ENCODE results near the gene GTF2F1.
"Not testable (repeated sequence)": the region's sequence is repeated elsewhere in the genome, so short reads cannot be mapped to it uniquely, and the experiment has no call there.

GTF2F1 gene

GRCh38 chr19:6393074-6393982, at the start of gene GTF2F1:
Gene GTF2F1 (minus strand): TSS chr19:6393164. CDS start chr19:6392995, 169 bp downstream.
- Mint-ChIP-seq H3K27ac (peak within 1 kb of the TSS; percentile 97), H3K4me3 (peak within 1 kb of the TSS; percentile 97), H3K36me3 (ENCODE audit: low read depth) (peaks cover 56% of the 10 kb centered on the region), H3K9me3 (no peaks in the 10 kb centered on the region), H3K4me1 (ENCODE audit: low read depth) (peaks cover 36% of the 10 kb centered on the region), H3K27me3 (no peaks in the 10 kb centered on the region)
- intact Hi-C loops (cut with micrococcal nuclease) = loop anchor here (1.0 to 2.0 kb wide), 2 partner anchors 20 to 31 kb away; partner anchors contain the start of gene KHSRP

GRCh38 chr19:6442087-6442688, 49.2 kb upstream of the GTF2F1 start:
- Mint-ChIP-seq H3K4me1 (ENCODE audit: low read depth) (no peaks in the 10 kb centered on the region), H3K27me3 (peaks cover 18% of the 10 kb centered on the region), H3K9me3 (no peaks in the 10 kb centered on the region), H3K27ac (no peak overlapping the region), H3K4me3 (no peak overlapping the region), H3K36me3 (ENCODE audit: low read depth) (no peaks in the 10 kb centered on the region)
- intact Hi-C loops (cut with micrococcal nuclease) = no loop called here

- Mint-ChIP-seq H3K4me1 (ENCODE audit: low read depth) (no peaks in the 10 kb centered on the region), H3K36me3 (ENCODE audit: low read depth) (no peaks in the 10 kb centered on the region), H3K4me3 (no peak overlapping the region), H3K27ac (no peak overlapping the region), H3K9me3 (no peaks in the 10 kb centered on the region), H3K27me3 (peaks cover 21% of the 10 kb centered on the region)
- intact Hi-C loops (cut with micrococcal nuclease) = no loop called here
Observed at GRCh38 chr19:6440905-6441304, 47.9 kb upstream of the GTF2F1 start.

GRCh38 chr19:6439743-6440142, 46.8 kb upstream of the GTF2F1 start:
- no peak overlapping the region for H3K27ac Mint-ChIP-seq
- H3K27me3 Mint-ChIP-seq = peaks cover 21% of the 10 kb centered on the region
- no peaks in the 10 kb centered on the region for H3K36me3 Mint-ChIP-seq (ENCODE audit: low read depth)
- intact Hi-C loops (cut with micrococcal nuclease) = no loop called here
- no peaks in the 10 kb centered on the region for H3K9me3 Mint-ChIP-seq
- no peak overlapping the region for H3K4me3 Mint-ChIP-seq
- no peaks in the 10 kb centered on the region for H3K4me1 Mint-ChIP-seq (ENCODE audit: low read depth)

GRCh38 chr19:6433663-6434062, 40.7 kb upstream of the GTF2F1 start, which contains the start of gene SLC25A41:
Gene SLC25A41 (minus strand): TSS chr19:6433763. CDS start chr19:6433693, 70 bp downstream.
- intact Hi-C loops (cut with micrococcal nuclease) = no loop called here
- H3K4me3 Mint-ChIP-seq = no peak within 1 kb of the TSS
- no peak within 1 kb of the TSS for H3K27ac Mint-ChIP-seq
- H3K9me3 Mint-ChIP-seq = no peaks in the 10 kb centered on the region
- no peaks in the 10 kb centered on the region for H3K36me3 Mint-ChIP-seq (ENCODE audit: low read depth)
- peaks cover 5% of the 10 kb centered on the region for H3K4me1 Mint-ChIP-seq (ENCODE audit: low read depth)
- H3K27me3 Mint-ChIP-seq = peaks cover 22% of the 10 kb centered on the region

- Mint-ChIP-seq H3K36me3 (ENCODE audit: low read depth) (no peaks in the 10 kb centered on the region), H3K9me3 (no peaks in the 10 kb centered on the region), H3K4me3 (no peak overlapping the region), H3K27ac (no peak overlapping the region), H3K4me1 (ENCODE audit: low read depth) (peaks cover 5% of the 10 kb centered on the region), H3K27me3 (peaks cover 19% of the 10 kb centered on the region)
- intact Hi-C loops (cut with micrococcal nuclease) = no loop called here
Observed at GRCh38 chr19:6433165-6433564, 40.2 kb upstream of the GTF2F1 start.

GRCh38 chr19:6431891-6432290, 38.9 kb upstream of the GTF2F1 start:
- Mint-ChIP-seq H3K4me3 (no peak overlapping the region), H3K27ac (no peak overlapping the region)

GRCh38 chr19:6429419-6430221, 36.7 kb upstream of the GTF2F1 start:
- intact Hi-C loops (cut with micrococcal nuclease) = no loop called here
- no peaks in the 10 kb centered on the region for H3K9me3 Mint-ChIP-seq
- no peak overlapping the region for H3K4me3 Mint-ChIP-seq
- no peaks in the 10 kb centered on the region for H3K36me3 Mint-ChIP-seq (ENCODE audit: low read depth)
- peaks cover 13% of the 10 kb centered on the region for H3K27me3 Mint-ChIP-seq
- no peak overlapping the region for H3K27ac Mint-ChIP-seq
- H3K4me1 Mint-ChIP-seq (ENCODE audit: low read depth) = peaks cover 14% of the 10 kb centered on the region

More at GRCh38 chr19:6431891-6432290, 38.9 kb upstream of the GTF2F1 start:
- Mint-ChIP-seq H3K27me3 (peaks cover 16% of the 10 kb centered on the region), H3K36me3 (ENCODE audit: low read depth) (no peaks in the 10 kb centered on the region), H3K4me1 (ENCODE audit: low read depth) (peaks cover 5% of the 10 kb centered on the region), H3K9me3 (no peaks in the 10 kb centered on the region)
- intact Hi-C loops (cut with micrococcal nuclease) = no loop called here

- Mint-ChIP-seq H3K4me1 (ENCODE audit: low read depth) (peaks cover 15% of the 10 kb centered on the region), H3K27me3 (peaks cover 13% of the 10 kb centered on the region)
- H3K36me3 Mint-ChIP-seq (ENCODE audit: low read depth); H3K9me3 Mint-ChIP-seq; intact Hi-C loops (cut with micrococcal nuclease); H3K4me3 Mint-ChIP-seq; H3K27ac Mint-ChIP-seq: not testable (repeated sequence)
Observed at GRCh38 chr19:6428692-6429418, 35.9 kb upstream of the GTF2F1 start.

- H3K36me3 Mint-ChIP-seq (ENCODE audit: low read depth) = peaks cover 16% of the 10 kb centered on the region
- H3K9me3 Mint-ChIP-seq = no peaks in the 10 kb centered on the region
- intact Hi-C loops (cut with micrococcal nuclease) = no loop called here
- H3K27me3 Mint-ChIP-seq = peaks cover 12% of the 10 kb centered on the region
- no peak overlapping the region for H3K27ac Mint-ChIP-seq
- peaks cover 32% of the 10 kb centered on the region for H3K4me1 Mint-ChIP-seq (ENCODE audit: low read depth)
- no peak overlapping the region for H3K4me3 Mint-ChIP-seq
Observed at GRCh38 chr19:6427131-6427530, 34.2 kb upstream of the GTF2F1 start.

- Mint-ChIP-seq H3K27me3 (peaks cover 9% of the 10 kb centered on the region), H3K36me3 (ENCODE audit: low read depth) (peaks cover 27% of the 10 kb centered on the region), H3K27ac (peak overlapping the region; percentile 95), H3K4me1 (ENCODE audit: low read depth) (peaks cover 44% of the 10 kb centered on the region), H3K9me3 (no peaks in the 10 kb centered on the region), H3K4me3 (peak overlapping the region; percentile 73)
- intact Hi-C loops (cut with micrococcal nuclease) = loop anchor here (2.0 kb wide), 1 partner anchor 33 kb away; the partner anchor contains the start of gene GTF2F1
Observed at GRCh38 chr19:6425732-6426620, 33.0 kb upstream of the GTF2F1 start.

GRCh38 chr19:6424939-6425731, 32.2 kb upstream of the GTF2F1 start:
- intact Hi-C loops (cut with micrococcal nuclease) = loop anchor here (2.0 to 5.0 kb wide), 2 partner anchors 32 to 53 kb away; partner anchors contain the start of genes ALKBH7 and GTF2F1
- Mint-ChIP-seq H3K4me3 (peak overlapping the region; percentile 73), H3K9me3 (no peaks in the 10 kb centered on the region), H3K4me1 (ENCODE audit: low read depth) (peaks cover 52% of the 10 kb centered on the region), H3K36me3 (ENCODE audit: low read depth) (peaks cover 36% of the 10 kb centered on the region), H3K27ac (peak overlapping the region; percentile 95), H3K27me3 (peaks cover 4% of the 10 kb centered on the region)

All from dendritic cell treated with granulocyte-macrophage colony-stimulating factor and Interleukin-4, amounts not matched to agents 40 ng/mL and 50 ng/mL, for 4 days (primary cell).